Measurements from ENCODE around the gene NUMB.

DNA sequence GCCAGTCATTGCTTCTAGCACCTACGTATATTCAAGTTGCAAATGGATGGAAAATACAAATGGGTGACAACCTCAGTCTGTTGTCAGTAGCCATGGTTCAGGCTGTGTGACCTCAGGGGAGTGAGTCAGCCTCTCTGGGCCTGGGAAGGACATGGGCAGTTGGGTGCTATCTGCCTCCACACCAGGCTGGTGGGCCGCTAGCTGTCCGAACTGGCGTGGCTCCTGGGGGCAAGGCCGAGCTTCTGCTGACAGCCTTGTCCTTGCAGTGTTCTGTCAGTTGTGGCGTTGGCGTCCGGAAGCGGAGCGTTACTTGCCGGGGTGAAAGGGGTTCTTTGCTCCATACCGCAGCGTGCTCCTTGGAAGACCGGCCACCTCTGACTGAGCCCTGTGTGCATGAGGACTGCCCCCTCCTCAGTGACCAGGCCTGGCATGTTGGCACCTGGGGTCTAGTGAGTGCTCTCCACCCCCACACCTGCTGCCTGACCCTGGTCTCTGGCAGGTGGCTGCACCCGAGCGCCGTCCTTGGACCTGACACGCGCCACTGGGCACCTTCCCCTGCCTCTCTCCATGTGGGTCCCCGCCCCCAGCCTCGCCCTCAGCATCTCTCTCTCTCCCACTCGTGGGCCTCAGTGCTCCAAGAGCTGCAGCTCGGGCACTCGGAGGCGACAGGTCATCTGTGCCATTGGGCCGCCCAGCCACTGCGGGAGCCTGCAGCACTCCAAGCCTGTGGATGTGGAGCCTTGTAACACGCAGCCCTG lies 203.9 kb downstream of the NUMB start:
- TF ChIP-seq, protein P1, sequence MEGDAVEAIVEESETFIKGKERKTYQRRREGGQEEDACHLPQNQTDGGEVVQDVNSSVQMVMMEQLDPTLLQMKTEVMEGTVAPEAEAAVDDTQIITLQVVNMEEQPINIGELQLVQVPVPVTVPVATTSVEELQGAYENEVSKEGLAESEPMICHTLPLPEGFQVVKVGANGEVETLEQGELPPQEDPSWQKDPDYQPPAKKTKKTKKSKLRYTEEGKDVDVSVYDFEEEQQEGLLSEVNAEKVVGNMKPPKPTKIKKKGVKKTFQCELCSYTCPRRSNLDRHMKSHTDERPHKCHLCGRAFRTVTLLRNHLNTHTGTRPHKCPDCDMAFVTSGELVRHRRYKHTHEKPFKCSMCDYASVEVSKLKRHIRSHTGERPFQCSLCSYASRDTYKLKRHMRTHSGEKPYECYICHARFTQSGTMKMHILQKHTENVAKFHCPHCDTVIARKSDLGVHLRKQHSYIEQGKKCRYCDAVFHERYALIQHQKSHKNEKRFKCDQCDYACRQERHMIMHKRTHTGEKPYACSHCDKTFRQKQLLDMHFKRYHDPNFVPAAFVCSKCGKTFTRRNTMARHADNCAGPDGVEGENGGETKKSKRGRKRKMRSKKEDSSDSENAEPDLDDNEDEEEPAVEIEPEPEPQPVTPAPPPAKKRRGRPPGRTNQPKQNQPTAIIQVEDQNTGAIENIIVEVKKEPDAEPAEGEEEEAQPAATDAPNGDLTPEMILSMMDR (IDR thresholded peaks at IDR 0.05) = no peak
- no peak for TF ChIP-seq EP300 (IDR thresholded peaks at IDR 0.05)
